Measurements from ENCODE around the gene STUB1.

DNA sequence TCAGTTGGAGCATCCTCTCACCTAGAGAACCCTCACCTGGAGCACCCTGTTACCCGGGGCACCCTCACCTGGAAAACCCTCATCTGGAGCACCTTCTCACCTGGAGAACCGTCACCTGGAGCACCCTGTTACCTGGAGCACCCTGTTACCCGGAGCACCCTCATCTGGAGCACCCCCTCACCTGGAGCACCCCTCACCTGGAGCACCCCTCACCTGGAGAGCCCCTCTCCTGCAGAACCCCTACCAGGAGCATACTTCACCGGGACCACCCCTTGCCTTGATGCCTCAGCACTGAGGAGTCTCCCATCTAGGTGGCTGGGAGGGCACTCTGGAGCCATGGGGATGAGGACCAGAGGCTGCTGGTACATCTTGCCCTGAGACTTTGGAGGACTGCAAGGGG is 28.7 kb downstream of the STUB1 start:
- TF ChIP-seq SIN3A (IDR thresholded peaks at IDR 0.05; ENCODE audit: low read depth) (no peak), POLR2AphosphoS5 (IDR thresholded peaks at IDR 0.05; ENCODE audit: low read depth, low read length) (no peak)
- TF ChIP-seq, protein P1, sequence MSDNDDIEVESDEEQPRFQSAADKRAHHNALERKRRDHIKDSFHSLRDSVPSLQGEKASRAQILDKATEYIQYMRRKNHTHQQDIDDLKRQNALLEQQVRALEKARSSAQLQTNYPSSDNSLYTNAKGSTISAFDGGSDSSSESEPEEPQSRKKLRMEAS (IDR thresholded peaks at IDR 0.05) = no peak
